SK-N-SH (cell line): ENCODE results near the gene NEUROG2. TPM values are rescaled to one million over a fixed set of nuclear protein-coding genes. Genes with fewer than 3 reads are reported as not detected.

ENCODE experiments used
- CTCF ChIA-PET: fragments of 300-600, 350-600 bp; formaldehyde crosslinking; extraction: SDS; loops from one replicate; lab custom pipeline; 2021; lab: Yijun Ruan, JAX
- POLR2A ChIA-PET: fragments of 350-600 bp; sonication (Branson Sonifier 250); formaldehyde crosslinking; extraction: SDS; loops from one replicate; lab custom pipeline; 2020; ENCODE audit warnings: antibody characterized with exemption, inconsistent platforms; lab: Yijun Ruan, JAX
- DNase-seq: peaks from one replicate; pipeline ENCODE4 v3.0.0; 2012
- H2AFZ ChIP-seq: fragments of 200-600 bp; sonication (generic); 2 replicates; pipeline ENCODE4 v1.8.1; 2016; ENCODE audit warnings: antibody characterized with exemption, mild to moderate bottlenecking, low read depth
- H3F3A ChIP-seq: fragments of 200-600 bp; sonication (generic); replicated peaks from 2 replicates; pipeline ENCODE3; 2016; ENCODE audit warnings: antibody characterized with exemption, mild to moderate bottlenecking; ENCODE audit not compliant: insufficient read depth
- H3K27ac ChIP-seq, 2 experiments: fragments of 200-500 bp in 1 of 2; fragments of 200-600 bp in 1 of 2; sonication (Bioruptor generic) in 1 of 2; sonication (generic), shearing (Covaris generic) in 1 of 2; 2 replicates each; pipeline versions ENCODE4 v1.5.1 to v1.6.1; 2014 to 2016; ENCODE audit warnings: low read depth in 2 of 2, inconsistent platforms in 1 of 2, low read length in 1 of 2, mild to moderate bottlenecking in 1 of 2, mixed read lengths in 1 of 2
- H3K27me3 ChIP-seq: fragments of 200-600 bp; sonication (generic), shearing (Covaris generic); 2 replicates; pipeline ENCODE4 v1.6.1; 2016; ENCODE audit warnings: mixed run types; ENCODE audit not compliant: insufficient read depth
- H3K36me3 ChIP-seq, 2 experiments: fragments of 200-500 bp in 1 of 2; fragments of 200-600 bp in 1 of 2; sonication (Bioruptor generic) in 1 of 2; sonication (generic) in 1 of 2; replicated peaks in 1 of 2; 2 replicates each; pipeline versions ENCODE3 to v1.5.1; 2014 to 2016; ENCODE audit warnings: low read length in 1 of 2, mild to moderate bottlenecking in 1 of 2; ENCODE audit not compliant: insufficient read depth in 2 of 2, control insufficient read depth in 1 of 2
- H3K4me1 ChIP-seq, 2 experiments: fragments of 200-500 bp in 1 of 2; fragments of 200-600 bp in 1 of 2; sonication (Bioruptor generic) in 1 of 2; sonication (generic), shearing (Covaris generic) in 1 of 2; 2 replicates each; pipeline versions ENCODE4 v1.5.1 to v1.6.1; 2014 to 2016; ENCODE audit warnings: low read depth in 1 of 2, low read length in 1 of 2, mixed run types in 1 of 2; ENCODE audit not compliant: insufficient read depth in 2 of 2, control insufficient read depth in 1 of 2
- H3K4me2 ChIP-seq: fragments of 200-600 bp; sonication (generic), shearing (Covaris generic); 2 replicates; pipeline ENCODE4 v1.6.1; 2017; ENCODE audit warnings: mixed run types
- H3K4me3 ChIP-seq, 2 experiments: fragments of 200-500 bp in 1 of 2; fragments of 200-600 bp in 1 of 2; sonication (Bioruptor generic) in 1 of 2; sonication (generic), shearing (Covaris generic) in 1 of 2; 2 replicates each; pipeline versions ENCODE4 v1.5.1 to v1.8.1; 2014 to 2016; ENCODE audit warnings: low read depth in 2 of 2, inconsistent platforms in 1 of 2, low read length in 1 of 2, mild to moderate bottlenecking in 1 of 2, mixed read lengths in 1 of 2, moderate library complexity in 1 of 2
- H3K79me2 ChIP-seq: fragments of 200-600 bp; sonication (generic); 2 replicates; pipeline ENCODE4 v1.8.1; 2017; ENCODE audit warnings: mild to moderate bottlenecking; ENCODE audit not compliant: insufficient read depth
- H3K9ac ChIP-seq: fragments of 200-600 bp; sonication (generic); 2 replicates; pipeline ENCODE4 v1.6.1; 2017; ENCODE audit warnings: mixed run types
- H3K9me2 ChIP-seq: fragments of 200-600 bp; sonication (generic); 2 replicates; pipeline ENCODE4 v1.6.1; 2017; ENCODE audit warnings: mixed run types
- H3K9me3 ChIP-seq: fragments of 200-600 bp; sonication (generic); 2 replicates; pipeline ENCODE4 v1.6.1; 2017; ENCODE audit warnings: mixed run types, mild to moderate bottlenecking, moderate library complexity
- H4K20me1 ChIP-seq: fragments of 200-600 bp; sonication (generic); 2 replicates; pipeline ENCODE4 v1.6.1; 2017; ENCODE audit warnings: mild to moderate bottlenecking, mixed run types; ENCODE audit not compliant: insufficient read depth
- CHD2 ChIP-seq: fragments of 150-350 bp; IDR thresholded peaks from 2 replicates; pipeline ENCODE4 v1.6.1; 2018; ENCODE audit warnings: low read length; ENCODE audit not compliant: partially characterized antibody
- EP300 ChIP-seq, 2 experiments: IDR thresholded peaks; 2 replicates each; pipeline versions ENCODE4 v1.4.0 to v1.6.1; 2012; ENCODE audit warnings: borderline replicate concordance in 1 of 2, low read depth in 1 of 2, low read length in 1 of 2
- EZH2phosphoT487 ChIP-seq: fragments of 200-600 bp; sonication (generic); IDR thresholded peaks from 2 replicates; pipeline ENCODE4 v1.6.1; 2017; ENCODE audit warnings: low read depth, mixed run types, mild to moderate bottlenecking, antibody characterized with exemption, moderate library complexity, borderline replicate concordance
- FOSL2 ChIP-seq: IDR thresholded peaks from 2 replicates; pipeline ENCODE4 v1.4.0; 2012; ENCODE audit warnings: low read depth, mild to moderate bottlenecking, moderate library complexity, borderline replicate concordance
- FOXJ3 ChIP-seq: sonication (generic); formaldehyde crosslinking; IDR thresholded peaks from 2 replicates; pipeline ENCODE4 v1.5.1; 2020; ENCODE audit warnings: mild to moderate bottlenecking, missing genetic modification reagents
- FOXM1 ChIP-seq: IDR thresholded peaks from 2 replicates; pipeline ENCODE4 v1.4.0; 2012; ENCODE audit warnings: low read depth, mild to moderate bottlenecking
- GABPA ChIP-seq: IDR thresholded peaks from 2 replicates; pipeline ENCODE4 v1.4.0; 2012; ENCODE audit warnings: low read depth, mild to moderate bottlenecking
- GATA2 ChIP-seq: sonication (generic); formaldehyde crosslinking; IDR thresholded peaks from 2 replicates; pipeline ENCODE4 v1.5.0; 2020; ENCODE audit warnings: mild to moderate bottlenecking, missing genetic modification reagents
- PBX3 ChIP-seq: IDR thresholded peaks from 2 replicates; pipeline ENCODE4; 2012
- POLR2AphosphoS5 ChIP-seq: IDR thresholded peaks from 2 replicates; pipeline ENCODE4 v1.6.1; 2012; ENCODE audit warnings: low read depth, low read length
- RAD21 ChIP-seq: IDR thresholded peaks from 2 replicates; pipeline ENCODE4 v1.6.1; 2012; ENCODE audit warnings: mild to moderate bottlenecking, low read length
- RCOR1 ChIP-seq: fragments of 150-350 bp; IDR thresholded peaks from 2 replicates; pipeline ENCODE4 v1.6.1; 2017; ENCODE audit warnings: antibody characterized with exemption, low read length
- RFX5 ChIP-seq: IDR thresholded peaks from 2 replicates; pipeline ENCODE4 v1.6.1; 2012; ENCODE audit warnings: mild to moderate bottlenecking, improper control_type of control experiment, low read length
- RXRA ChIP-seq: IDR thresholded peaks from 2 replicates; pipeline ENCODE4 v1.4.0; 2012; ENCODE audit warnings: low read depth, mild to moderate bottlenecking, borderline replicate concordance
- TAF1 ChIP-seq: IDR thresholded peaks from 2 replicates; pipeline ENCODE4 v1.6.1; 2012; ENCODE audit warnings: low read depth, mild to moderate bottlenecking, low read length, moderate library complexity, borderline replicate concordance
- TCF12 ChIP-seq: IDR thresholded peaks from 2 replicates; pipeline ENCODE4 v1.4.0; 2012
- TEAD4 ChIP-seq: IDR thresholded peaks from 2 replicates; pipeline ENCODE4 v1.4.0; 2012; ENCODE audit warnings: mild to moderate bottlenecking, borderline replicate concordance; ENCODE audit not compliant: insufficient read depth
- USF1 ChIP-seq: IDR thresholded peaks from 2 replicates; pipeline ENCODE4 v1.4.0; 2012; ENCODE audit warnings: low read depth, borderline replicate concordance
- YY1 ChIP-seq: IDR thresholded peaks from 2 replicates; pipeline ENCODE4 v1.4.0; 2012; ENCODE audit warnings: low read depth, mild to moderate bottlenecking
- WGBS: methylation state at CpG from one replicate; pipeline ENCODE4 v1.1.6; 2017; ENCODE audit warnings: low lambda C conversion rate; 5-methylcytosine and 5-hydroxymethylcytosine counted together
- polyA plus RNA-seq, 3 experiments: library from polyadenylated mRNA; depleted of rRNA; stranded (reverse); fragments of >200 nt; gene quantifications; 2 replicates each; pipeline ENCODE4 v1.2.3, GENCODE V29; 2012

Gene NEUROG2
- polyA plus RNA-seq, 1 of the 3 experiments (the other 2 are of a cell fraction), result not detected

GRCh38 chr4:112562254-112562879 lies 46.4 kb upstream of the NEUROG2 start:
- Histone ChIP-seq H3K9me2 (no peaks in the 10 kb centered on the region), H3K27ac (peak overlapping the region in 1 of 2 experiments; percentile 88; a peak in 2 of 4 replicates), H3K27me3 (no peaks in the 10 kb centered on the region), H3K9ac (no peak overlapping the region), H3K4me2 (no peak overlapping the region), H2AFZ (no peak overlapping the region), H3K4me3 (no peak overlapping the region), H3F3A (peaks cover 3% of the 10 kb centered on the region), H3K9me3 (no peaks in the 10 kb centered on the region), H3K79me2 (no peaks in the 10 kb centered on the region), H4K20me1 (no peaks in the 10 kb centered on the region), H3K36me3 (peaks cover 0 to 3% of the 10 kb centered on the region in 2 experiments), H3K4me1 (peaks cover 0 to 14% of the 10 kb centered on the region in 2 experiments; a peak in 2 of 4 replicates)
- WGBS, result 97% methylated on average over 2 of the region's 2 CpGs
- POLR2A ChIA-PET, result interaction anchor here (0.9 kb wide), 1 partner anchor 9 kb away, joined by 3 read pairs; no protein-coding TSS in a partner anchor
- CTCF ChIA-PET, result no interaction called here
- TF ChIP-seq EP300 (IDR thresholded peaks at IDR 0.05; ENCODE audit: borderline replicate concordance in 1 of 2, low read depth in 1 of 2, low read length in 1 of 2) (peak in 1 of 2 experiments; percentile 64; a peak in 1 of 4 replicates), RAD21 (0 out of 2 replicates have a peak, but pooled peaks have one; percentile 3), RFX5 (no peak), CHD2 (peak; percentile 36), GATA2 (CRISPR knock-in tag) (peak; percentile 9; the same call in 1 of the 2 replicates), EZH2phosphoT487 (no peak), FOSL2 (no peak)
- no peak for DNase-seq

- Histone ChIP-seq H3K9me2 (no peaks in the 10 kb centered on the region), H3K4me3 (no peak overlapping the region), H3K27ac (no peak overlapping the region), H4K20me1 (no peaks in the 10 kb centered on the region), H3K4me1 (peaks cover 0 to 14% of the 10 kb centered on the region in 2 experiments; a peak in 2 of 4 replicates), H3K9me3 (no peaks in the 10 kb centered on the region), H3F3A (peaks cover 3% of the 10 kb centered on the region), H2AFZ (no peak overlapping the region), H3K27me3 (no peaks in the 10 kb centered on the region), H3K9ac (no peak overlapping the region), H3K36me3 (peaks cover 0 to 3% of the 10 kb centered on the region in 2 experiments), H3K79me2 (no peaks in the 10 kb centered on the region), H3K4me2 (no peak overlapping the region)
- no peak for DNase-seq
- WGBS, result 100% methylated on average over 2 of the region's 2 CpGs
- TF ChIP-seq TCF12, result no peak
- POLR2A ChIA-PET, result no interaction called here
- CTCF ChIA-PET, result interaction anchor here (1.3 to 2.4 kb wide), 4 partner anchors 17 to 212 kb away, joined by 3 to 7 read pairs (median 5); no protein-coding TSS in a partner anchor
These were observed 44.1 kb upstream of the NEUROG2 start for GRCh38 chr4:112560084-112560483.

GRCh38 chr4:112559053-112559452 lies 43.1 kb upstream of the NEUROG2 start:
- ChIA-PET CTCF (interaction anchor here (1.3 to 2.4 kb wide), 2 partner anchors 16 to 32 kb away, joined by 3 to 7 read pairs; no protein-coding TSS in a partner anchor), POLR2A (no interaction called here)
- Histone ChIP-seq H3K4me3 (no peak overlapping the region), H3K9ac (no peak overlapping the region), H3K4me2 (no peak overlapping the region), H3K79me2 (no peaks in the 10 kb centered on the region), H3F3A (peaks cover 3% of the 10 kb centered on the region), H3K27ac (no peak overlapping the region), H3K27me3 (no peaks in the 10 kb centered on the region), H3K36me3 (peaks cover 3 to 7% of the 10 kb centered on the region in 2 experiments), H4K20me1 (no peaks in the 10 kb centered on the region), H2AFZ (no peak overlapping the region), H3K4me1 (peaks cover 0 to 14% of the 10 kb centered on the region in 2 experiments; a peak in 2 of 4 replicates), H3K9me2 (no peaks in the 10 kb centered on the region), H3K9me3 (no peaks in the 10 kb centered on the region)
- no peak for DNase-seq
- WGBS, result 98% methylated on average over 3 of the region's 3 CpGs
- TF ChIP-seq POLR2AphosphoS5, result no peak
- no peak for TF ChIP-seq FOXJ3
- TF ChIP-seq TEAD4, result no peak
- TF ChIP-seq FOXM1, result no peak
- TF ChIP-seq TAF1, result no peak
- no peak for TF ChIP-seq YY1
- no peak for TF ChIP-seq EP300 (IDR thresholded peaks at IDR 0.05; ENCODE audit: borderline replicate concordance in 1 of 2, low read depth in 1 of 2, low read length in 1 of 2)
- TF ChIP-seq RXRA, result no peak
- TF ChIP-seq GABPA, result no peak
- TF ChIP-seq RFX5, result no peak
- no peak for TF ChIP-seq PBX3
- no peak for TF ChIP-seq RCOR1
- no peak for TF ChIP-seq FOSL2
- no peak for TF ChIP-seq EZH2phosphoT487
- TF ChIP-seq USF1, result no peak
